ENCODE data around the gene FGF14. TPM values are rescaled to one million over a fixed set of nuclear protein-coding genes. Genes with fewer than 3 reads are reported as not detected.

Gene FGF14
- total RNA-seq, 2 donors from 2014 or later: not detected

GRCh38 chr13:101896541-101896940 is 505.3 kb downstream of the FGF14 start:
- H3K9me3 Mint-ChIP-seq: no peaks in the 10 kb centered on the region
- H3K27ac Mint-ChIP-seq: no peak overlapping the region
- ATAC-seq: no peak
- DNase-seq (ENCODE audit: low spot score in 2 of 2): no peak
- no peaks in the 10 kb centered on the region for H3K36me3 Mint-ChIP-seq

- Mint-ChIP-seq H3K36me3 (no peaks in the 10 kb centered on the region), H3K9me3 (no peaks in the 10 kb centered on the region), H3K27ac (no peak overlapping the region)
- no peak for ATAC-seq
- DNase-seq (ENCODE audit: low spot score in 2 of 2): no peak
Observed at GRCh38 chr13:101893021-101893420, 508.8 kb downstream of the FGF14 start.

GRCh38 chr13:101892296-101892695 is 509.6 kb downstream of the FGF14 start:
- Mint-ChIP-seq H3K36me3 (no peaks in the 10 kb centered on the region), H3K27ac (no peak overlapping the region), H3K9me3 (no peaks in the 10 kb centered on the region)
- no peak for DNase-seq (ENCODE audit: low spot score in 2 of 2)
- no peak for ATAC-seq

DNA sequence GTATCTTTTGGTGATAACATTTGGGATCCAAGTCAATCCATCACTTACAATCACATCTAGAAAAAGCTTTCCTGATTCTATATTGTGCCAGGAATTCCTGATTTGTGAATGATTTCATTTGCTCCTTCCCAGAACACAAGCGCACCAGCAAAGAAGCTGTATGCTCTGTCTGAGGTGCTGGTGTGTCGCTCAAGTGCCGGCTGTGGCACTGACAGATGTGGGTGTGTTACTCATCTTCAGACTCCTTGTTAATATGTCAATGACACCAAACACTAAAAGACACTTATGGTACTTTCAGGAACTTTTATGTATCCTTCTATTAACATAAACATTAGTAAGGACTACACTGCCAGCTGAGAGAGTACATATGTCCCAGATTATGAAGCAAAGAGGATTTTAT is 520.3 kb downstream of the FGF14 start:
- no peaks in the 10 kb centered on the region for H3K9me3 Mint-ChIP-seq
- H3K27ac Mint-ChIP-seq: no peak overlapping the region
- no peaks in the 10 kb centered on the region for H3K36me3 Mint-ChIP-seq
- ATAC-seq (no peak), DNase-seq (ENCODE audit: low spot score in 2 of 2) (no peak)

DNA sequence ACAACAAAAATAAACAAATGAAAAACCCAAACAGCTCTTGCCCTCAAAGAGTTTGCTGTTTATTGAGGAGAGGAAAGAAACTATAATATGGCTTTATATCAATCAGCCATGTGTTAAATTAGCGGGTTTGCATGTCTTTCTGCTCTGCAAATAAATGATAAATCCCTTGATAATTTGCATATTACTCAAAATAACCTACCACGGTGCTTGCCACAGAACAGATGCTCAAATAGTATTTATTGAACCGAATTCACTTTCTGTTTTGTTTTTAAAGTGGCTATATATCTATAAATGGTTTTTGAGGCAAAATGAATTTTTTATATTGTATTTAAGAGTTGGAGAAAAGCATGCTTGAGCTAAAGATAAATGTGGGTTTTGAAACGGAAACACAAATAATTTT is 521.3 kb downstream of the FGF14 start:
- H3K9me3 Mint-ChIP-seq: no peaks in the 10 kb centered on the region
- no peak overlapping the region for H3K27ac Mint-ChIP-seq
- ATAC-seq (no peak), DNase-seq (ENCODE audit: low spot score in 2 of 2) (no peak)
- H3K36me3 Mint-ChIP-seq: no peaks in the 10 kb centered on the region

GRCh38 chr13:101876951-101877350 is 524.9 kb downstream of the FGF14 start:
- no peak for DNase-seq (ENCODE audit: low spot score in 2 of 2)
- H3K27ac Mint-ChIP-seq: no peak overlapping the region
- no peak for ATAC-seq
- no peaks in the 10 kb centered on the region for H3K36me3 Mint-ChIP-seq
- H3K9me3 Mint-ChIP-seq: no peaks in the 10 kb centered on the region

DNA sequence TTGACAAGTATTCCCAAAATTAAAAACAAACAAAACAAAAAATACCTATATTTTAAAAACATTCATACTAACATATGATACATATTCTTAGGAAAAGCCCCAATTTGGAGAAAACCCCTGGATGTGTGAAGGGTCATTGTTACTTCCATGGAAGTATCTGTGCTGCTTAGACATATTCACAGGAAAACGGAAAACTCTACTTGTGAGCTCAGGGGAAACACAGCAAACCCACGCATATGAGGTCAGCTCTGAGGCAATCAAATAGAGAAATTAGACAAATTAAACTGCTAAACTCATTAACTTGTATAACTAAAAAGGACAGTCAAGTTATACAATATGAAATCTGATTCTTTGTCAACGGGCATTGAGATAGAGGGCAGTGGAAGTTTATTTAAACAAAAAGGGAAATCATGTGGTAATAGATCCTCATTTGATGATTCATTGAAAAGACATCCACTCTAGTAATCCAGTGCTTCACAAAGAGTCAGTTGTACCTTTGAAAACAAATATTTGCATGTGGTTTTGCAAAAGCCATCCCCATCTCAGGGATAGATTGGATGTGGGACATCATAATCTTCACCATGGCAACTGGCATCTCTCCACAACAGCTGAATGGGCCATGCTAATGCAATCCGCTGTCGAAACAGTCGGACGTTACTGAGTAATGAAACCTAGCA is 526.0 kb downstream of the FGF14 start:
- no peak overlapping the region for H3K27ac Mint-ChIP-seq
- DNase-seq (ENCODE audit: low spot score in 2 of 2) (no peak), ATAC-seq (no peak)
- no peaks in the 10 kb centered on the region for H3K36me3 Mint-ChIP-seq
- H3K9me3 Mint-ChIP-seq: no peaks in the 10 kb centered on the region

GRCh38 chr13:101875091-101875490 is 526.8 kb downstream of the FGF14 start:
- DNase-seq (ENCODE audit: low spot score in 2 of 2) (no peak), ATAC-seq (no peak)
- Mint-ChIP-seq H3K27ac (no peak overlapping the region), H3K9me3 (no peaks in the 10 kb centered on the region), H3K36me3 (no peaks in the 10 kb centered on the region)

GRCh38 chr13:101869553-101869952 is 532.3 kb downstream of the FGF14 start:
- Mint-ChIP-seq H3K27ac (no peak overlapping the region), H3K36me3 (no peaks in the 10 kb centered on the region), H3K9me3 (no peaks in the 10 kb centered on the region)
- no peak for DNase-seq (ENCODE audit: low spot score in 2 of 2)
- ATAC-seq: no peak

GRCh38 chr13:101868585-101869469 is 533.0 kb downstream of the FGF14 start:
- no peaks in the 10 kb centered on the region for H3K9me3 Mint-ChIP-seq
- no peaks in the 10 kb centered on the region for H3K36me3 Mint-ChIP-seq
- ATAC-seq: no peak
- no peak for DNase-seq (ENCODE audit: low spot score in 2 of 2)
- H3K27ac Mint-ChIP-seq: no peak overlapping the region

- no peak for ATAC-seq
Observed at GRCh38 chr13:101866889-101867581, 534.8 kb downstream of the FGF14 start.

DNA sequence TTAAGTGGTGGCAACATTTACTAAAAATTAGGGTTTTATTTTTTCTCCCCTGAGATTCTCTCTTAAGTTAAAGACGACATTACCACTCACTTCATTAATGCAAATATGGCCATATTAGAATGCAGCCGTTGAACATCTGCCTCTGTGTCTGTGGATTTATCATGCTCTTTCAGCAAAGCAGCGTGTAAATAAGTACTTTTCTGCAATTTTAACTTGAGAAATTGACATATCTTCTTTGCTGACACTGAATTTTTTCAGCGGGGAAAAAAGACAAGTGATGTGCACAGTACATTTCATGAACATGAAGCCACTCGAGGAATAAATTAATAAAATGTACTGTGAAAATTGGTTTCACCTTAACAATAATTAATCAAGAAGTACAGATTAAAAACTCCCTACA is 543.0 kb downstream of the FGF14 start:
- Mint-ChIP-seq H3K36me3 (no peaks in the 10 kb centered on the region), H3K9me3 (no peaks in the 10 kb centered on the region), H3K27ac (no peak overlapping the region)
- no peak for DNase-seq (ENCODE audit: low spot score in 2 of 2)
- no peak for ATAC-seq

More at GRCh38 chr13:101866889-101867581, 534.8 kb downstream of the FGF14 start:
- no peak for DNase-seq (ENCODE audit: low spot score in 2 of 2)
- H3K9me3 Mint-ChIP-seq: no peaks in the 10 kb centered on the region
- H3K36me3 Mint-ChIP-seq: no peaks in the 10 kb centered on the region
- H3K27ac Mint-ChIP-seq: no peak overlapping the region

DNA sequence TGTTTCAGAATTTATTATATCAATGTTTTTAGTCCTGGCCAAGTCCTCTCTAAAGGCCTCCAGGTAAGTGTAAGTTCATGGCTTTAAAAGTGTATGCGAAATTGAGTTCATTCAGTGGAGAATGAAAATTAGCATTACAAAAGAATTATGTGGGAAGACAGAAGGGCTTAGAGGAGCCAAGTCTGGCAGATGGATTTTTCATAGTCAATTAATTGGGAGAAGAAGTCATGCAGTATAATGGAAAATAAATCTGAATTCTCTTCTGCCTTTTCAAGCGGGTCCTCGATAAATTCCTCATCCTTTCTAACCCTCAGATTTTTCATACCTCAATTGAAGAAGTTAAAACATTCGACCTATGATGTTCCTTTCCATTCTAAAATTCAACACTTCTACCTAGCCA is 555.1 kb downstream of the FGF14 start:
- no peaks in the 10 kb centered on the region for H3K9me3 Mint-ChIP-seq
- H3K36me3 Mint-ChIP-seq: no peaks in the 10 kb centered on the region
- ATAC-seq: no peak
- DNase-seq (ENCODE audit: low spot score in 2 of 2): no peak
- no peak overlapping the region for H3K27ac Mint-ChIP-seq

DNA sequence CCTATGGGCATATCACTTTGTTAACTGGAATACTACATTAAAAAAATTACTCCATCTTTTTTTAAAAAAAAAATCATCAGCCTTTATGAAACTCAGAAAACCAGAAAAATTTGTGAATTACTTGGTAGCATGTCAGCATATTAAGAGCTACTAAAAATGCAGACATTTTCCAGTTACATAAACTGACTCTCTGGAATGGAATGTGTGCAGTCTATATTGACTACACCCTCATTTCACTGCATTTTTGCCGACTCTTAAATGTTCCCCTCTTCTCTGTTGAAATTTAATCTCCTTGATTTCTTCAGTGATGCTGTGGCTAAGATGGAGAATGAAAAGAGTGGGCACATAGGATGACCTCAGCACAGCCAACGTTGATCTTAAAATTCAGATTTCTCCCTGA is 555.6 kb downstream of the FGF14 start:
- no peak for ATAC-seq
- no peaks in the 10 kb centered on the region for H3K36me3 Mint-ChIP-seq
- no peaks in the 10 kb centered on the region for H3K9me3 Mint-ChIP-seq
- DNase-seq (ENCODE audit: low spot score in 2 of 2): no peak
- H3K27ac Mint-ChIP-seq: no peak overlapping the region

DNA sequence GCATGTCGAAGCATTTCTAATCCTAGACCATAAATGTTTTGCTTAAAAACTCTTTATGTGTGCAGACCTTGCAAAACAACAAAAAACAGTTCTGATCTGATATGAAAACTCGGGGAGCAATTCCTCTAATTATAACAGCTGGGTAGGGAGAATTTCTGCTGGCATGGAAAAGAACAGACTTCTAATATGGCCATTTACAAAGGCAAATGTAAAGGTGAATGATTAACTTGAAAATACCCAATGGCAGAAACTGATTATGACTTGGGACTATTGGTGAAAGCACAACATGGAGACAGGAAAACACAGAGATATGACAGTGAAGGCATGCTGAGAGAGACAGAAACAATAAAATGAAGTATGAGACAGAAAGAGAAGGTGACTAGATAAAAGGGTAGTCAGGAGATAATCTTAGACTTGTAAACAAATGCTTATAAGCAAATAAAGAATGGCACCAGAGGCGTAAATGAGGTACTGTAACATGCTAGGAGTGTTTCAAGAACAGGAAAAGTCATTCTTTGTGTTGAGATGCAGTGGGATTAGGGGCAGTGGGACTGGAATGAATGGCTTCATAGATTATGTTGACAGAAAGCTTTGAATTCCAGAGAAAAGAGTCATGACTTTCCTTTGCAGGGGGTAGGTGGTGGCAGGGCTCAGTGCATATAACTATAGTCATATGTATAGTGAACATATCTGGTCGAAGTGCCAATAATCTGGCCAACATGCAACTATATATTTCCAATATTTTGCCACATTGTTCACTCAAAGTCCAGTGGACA is 556.4 kb downstream of the FGF14 start:
- no peak for DNase-seq (ENCODE audit: low spot score in 2 of 2)
- no peaks in the 10 kb centered on the region for H3K36me3 Mint-ChIP-seq
- H3K9me3 Mint-ChIP-seq: no peaks in the 10 kb centered on the region
- no peak for ATAC-seq
- no peak overlapping the region for H3K27ac Mint-ChIP-seq

DNA sequence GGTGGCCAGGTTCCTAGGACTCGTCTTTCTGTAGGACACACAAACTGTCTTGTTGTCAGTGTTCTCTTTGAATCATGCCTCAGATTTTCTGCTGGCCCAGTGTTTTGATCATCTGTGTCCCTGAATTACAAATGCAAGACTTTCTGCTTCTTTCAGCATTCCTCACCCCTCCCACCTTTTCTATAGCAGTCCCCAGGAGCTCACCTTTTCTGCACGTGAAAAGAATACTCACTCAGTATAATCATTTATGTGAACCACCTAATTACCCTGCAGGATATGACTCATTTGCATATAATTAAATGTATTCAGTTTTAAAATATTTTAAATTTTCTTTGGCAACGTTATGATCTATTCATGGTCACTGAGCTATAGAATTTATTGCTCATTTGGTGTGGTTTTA is 560.1 kb downstream of the FGF14 start:
- Mint-ChIP-seq H3K27ac (no peak overlapping the region), H3K9me3 (no peaks in the 10 kb centered on the region), H3K36me3 (no peaks in the 10 kb centered on the region)
- DNase-seq (ENCODE audit: low spot score in 2 of 2) (no peak), ATAC-seq (no peak)

DNA sequence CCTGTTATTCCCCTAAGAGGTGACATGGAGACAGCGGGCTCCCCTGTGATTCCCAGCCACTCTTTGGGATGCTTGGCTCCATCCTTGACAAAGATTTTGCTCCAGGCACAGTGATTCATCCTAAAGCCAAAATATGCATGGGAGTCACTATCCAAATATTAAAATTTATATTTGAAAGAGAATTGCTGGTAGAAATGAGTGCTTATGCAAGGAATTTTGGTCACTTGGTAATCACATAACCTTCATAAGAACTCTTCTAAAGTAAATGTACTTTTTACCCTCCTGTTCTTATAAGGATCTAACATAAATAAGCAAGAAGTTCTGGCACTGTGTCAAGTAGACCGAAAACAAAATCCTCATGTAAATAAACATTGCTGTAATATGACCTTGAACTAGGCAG is 563.5 kb downstream of the FGF14 start:
- no peak for ATAC-seq
- Mint-ChIP-seq H3K36me3 (no peaks in the 10 kb centered on the region), H3K9me3 (no peaks in the 10 kb centered on the region), H3K27ac (no peak overlapping the region)
- DNase-seq (ENCODE audit: low spot score in 2 of 2): no peak

All from activated naive CD4-positive, alpha-beta T cell treated with anti-CD3 and anti-CD28 coated beads, Interleukin-2, amount 50 U/mL, for 72 hours (primary cell).